Activated CD4-positive, alpha-beta T cell treated with anti-CD3 and anti-CD28 coated beads, Interleukin-2, amount 10 ng/mL, durations not matched to agents 24 days and 14 days (primary cell): ENCODE results near the gene OR6P1. TPM values are rescaled to one million over a fixed set of nuclear protein-coding genes. Genes with fewer than 3 reads are reported as not detected.

Source experiments
- DNase-seq: peaks from one replicate; pipeline ENCODE4 v3.0.0; 2022
- H3K27ac Mint-ChIP-seq: one replicate; pipeline ENCODE4 v1.8.0; 2022; ENCODE audit warnings: mild to moderate bottlenecking, mixed read lengths
- H3K27me3 Mint-ChIP-seq: one replicate; pipeline ENCODE4 v1.8.0; 2022; ENCODE audit warnings: mixed read lengths
- H3K36me3 Mint-ChIP-seq: one replicate; pipeline ENCODE4 v1.8.0; 2022; ENCODE audit warnings: low read depth, mild to moderate bottlenecking, mixed read lengths
- H3K4me1 Mint-ChIP-seq: one replicate; pipeline ENCODE4 v1.8.0; 2021; ENCODE audit warnings: mixed read lengths
- H3K4me3 Mint-ChIP-seq: one replicate; pipeline ENCODE4 v1.8.0; 2022; ENCODE audit warnings: mild to moderate bottlenecking, moderate library complexity, mixed read lengths
- H3K9me3 Mint-ChIP-seq: one replicate; pipeline ENCODE4 v1.8.0; 2021; ENCODE audit warnings: mixed read lengths
- intact Hi-C: fragments of 100-400 bp; cut with micrococcal nuclease; formaldehyde crosslinking; loops from one replicate; pipeline ENCODE4 v1.15.1; 2023
- total RNA-seq: library from RNA; stranded (reverse); gene quantifications from 2 replicates; pipeline ENCODE4 v1.2.3, GENCODE V29; 2022

The OR6P1 gene, protein sequence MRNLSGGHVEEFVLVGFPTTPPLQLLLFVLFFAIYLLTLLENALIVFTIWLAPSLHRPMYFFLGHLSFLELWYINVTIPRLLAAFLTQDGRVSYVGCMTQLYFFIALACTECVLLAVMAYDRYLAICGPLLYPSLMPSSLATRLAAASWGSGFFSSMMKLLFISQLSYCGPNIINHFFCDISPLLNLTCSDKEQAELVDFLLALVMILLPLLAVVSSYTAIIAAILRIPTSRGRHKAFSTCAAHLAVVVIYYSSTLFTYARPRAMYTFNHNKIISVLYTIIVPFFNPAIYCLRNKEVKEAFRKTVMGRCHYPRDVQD
- total RNA-seq: not detected in 2 replicates

DNA sequence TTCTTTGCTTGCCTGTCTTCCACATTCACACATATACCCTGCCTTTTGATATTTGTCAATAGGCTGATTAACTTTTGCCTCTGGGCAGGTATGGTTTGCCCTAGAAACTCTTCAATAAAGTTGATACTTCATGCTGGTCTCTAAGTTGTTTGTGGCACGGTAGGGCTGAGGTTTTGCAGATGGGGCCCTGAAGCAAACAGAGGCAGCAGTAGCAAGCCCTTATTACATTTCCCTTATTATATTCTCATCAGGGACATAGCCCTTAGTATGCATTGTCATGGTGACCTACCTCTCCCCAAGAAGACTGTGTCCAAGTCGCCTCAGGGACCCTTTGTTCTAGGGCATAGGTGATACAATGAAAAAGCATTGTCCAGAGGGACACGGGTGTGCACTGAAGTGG, at the start of gene OR6P1:
Gene OR6P1 (minus strand): TSS at position 101 of the 400 bp plus-strand sequence. CDS start 6,976 bp downstream, outside the sequence.
- Mint-ChIP-seq H3K27me3 (peaks cover 5% of the 10 kb centered on the region), H3K27ac (no peak within 1 kb of the TSS), H3K4me1 (no peaks in the 10 kb centered on the region), H3K36me3 (no peaks in the 10 kb centered on the region), H3K9me3 (no peaks in the 10 kb centered on the region), H3K4me3 (no peak within 1 kb of the TSS)
- intact Hi-C loops: no loop called here
- no peak for DNase-seq

DNA sequence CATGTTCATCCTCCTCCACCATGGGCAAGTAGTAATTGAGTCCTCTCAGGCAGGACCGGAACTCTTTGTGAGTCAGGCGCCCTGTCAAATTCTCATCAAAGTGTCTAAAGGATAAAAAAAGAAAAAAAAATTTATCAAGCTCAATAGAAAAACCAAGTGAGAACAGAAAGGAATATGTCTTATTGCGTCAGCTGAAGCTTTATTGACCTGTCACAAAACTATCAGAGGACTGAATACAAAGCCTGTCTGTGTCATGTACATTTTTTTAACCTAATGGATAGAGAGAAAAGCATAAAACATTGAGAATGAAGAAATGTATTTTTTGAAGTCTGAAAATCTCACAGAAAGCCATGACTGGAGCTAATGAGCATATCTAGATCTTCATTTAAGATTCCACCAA, 43.4 kb upstream of the OR6P1 start:
- Mint-ChIP-seq H3K9me3 (no peaks in the 10 kb centered on the region), H3K36me3 (no peaks in the 10 kb centered on the region), H3K4me3 (no peak overlapping the region), H3K27me3 (peaks cover 9% of the 10 kb centered on the region), H3K4me1 (no peaks in the 10 kb centered on the region), H3K27ac (no peak overlapping the region)
- no peak for DNase-seq
- intact Hi-C loops: no loop called here

DNA sequence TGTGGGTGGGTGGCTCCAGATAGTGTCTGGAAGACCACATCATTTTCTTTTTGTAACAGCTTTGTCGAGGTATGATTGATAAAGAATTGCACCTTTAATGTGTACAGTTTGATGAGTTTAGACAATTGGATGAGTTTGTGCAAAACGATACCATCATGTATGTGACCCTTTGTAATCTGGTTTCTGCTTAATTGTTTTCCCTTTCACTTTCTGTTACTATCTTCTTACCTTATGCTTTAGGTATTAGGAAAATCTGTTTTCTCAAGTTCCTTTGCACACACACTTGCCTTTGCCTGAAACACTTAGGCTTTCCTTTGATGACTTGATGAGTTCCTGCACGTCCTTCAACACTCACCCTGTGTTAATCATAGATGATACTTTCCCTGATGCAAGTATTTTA, 41.5 kb upstream of the OR6P1 start:
- Mint-ChIP-seq H3K36me3 (no peaks in the 10 kb centered on the region), H3K27ac (no peak overlapping the region), H3K9me3 (no peaks in the 10 kb centered on the region), H3K27me3 (peaks cover 9% of the 10 kb centered on the region), H3K4me1 (no peaks in the 10 kb centered on the region), H3K4me3 (no peak overlapping the region)
- no peak for DNase-seq
- intact Hi-C loops: no loop called here

DNA sequence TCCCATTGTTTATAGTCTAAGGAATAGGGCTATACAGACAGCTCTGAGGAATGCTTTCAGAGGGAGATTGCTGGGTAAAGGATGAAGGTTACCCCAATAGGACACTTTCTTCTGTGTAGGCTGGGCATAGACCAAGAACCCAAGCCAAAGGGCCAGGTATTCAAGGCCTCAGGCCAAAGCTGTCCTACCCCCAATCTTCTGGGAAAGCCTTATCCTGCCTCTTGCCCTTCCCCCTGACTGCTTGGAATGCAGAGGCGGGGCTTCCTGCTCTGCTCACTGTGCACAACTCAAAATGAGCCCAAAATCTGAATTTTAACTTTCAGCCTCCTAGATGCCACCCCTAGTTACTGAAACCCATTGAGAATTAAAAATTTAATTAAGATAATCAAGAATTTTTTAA, 36.9 kb upstream of the OR6P1 start:
- Mint-ChIP-seq H3K27ac (no peak overlapping the region), H3K4me1 (no peaks in the 10 kb centered on the region), H3K27me3 (no peaks in the 10 kb centered on the region), H3K9me3 (no peaks in the 10 kb centered on the region), H3K36me3 (no peaks in the 10 kb centered on the region), H3K4me3 (no peak overlapping the region)
- no peak for DNase-seq
- intact Hi-C loops: no loop called here

DNA sequence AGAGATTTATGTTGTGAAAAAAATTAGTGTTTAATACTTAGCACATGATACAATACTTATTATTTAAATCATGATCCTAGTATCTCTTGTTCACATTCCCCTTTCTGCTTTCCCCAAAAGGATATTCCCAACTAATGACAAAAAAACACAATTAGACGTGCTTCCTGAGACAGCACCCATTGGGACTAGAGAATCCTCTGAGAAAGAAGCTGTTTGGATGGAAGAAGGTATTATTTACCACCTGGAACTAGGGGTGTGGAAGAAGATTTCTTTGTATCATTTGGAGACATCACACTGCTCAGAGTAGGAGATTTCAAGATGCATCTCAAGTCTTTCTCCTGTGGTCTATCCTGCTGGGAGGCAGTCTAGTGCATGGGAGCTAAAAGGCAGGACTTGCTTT, 34.6 kb upstream of the OR6P1 start, which contains the start of gene OR10Z1:
Gene OR10Z1 (plus strand): TSS at position 301 of the 400 bp plus-strand sequence. CDS start 1,171 bp downstream, outside the sequence.
- Mint-ChIP-seq H3K4me3 (no peak within 1 kb of the TSS), H3K9me3 (no peaks in the 10 kb centered on the region), H3K4me1 (no peaks in the 10 kb centered on the region), H3K27me3 (no peaks in the 10 kb centered on the region), H3K27ac (no peak within 1 kb of the TSS), H3K36me3 (no peaks in the 10 kb centered on the region)
- no peak for DNase-seq
- intact Hi-C loops: no loop called here

DNA sequence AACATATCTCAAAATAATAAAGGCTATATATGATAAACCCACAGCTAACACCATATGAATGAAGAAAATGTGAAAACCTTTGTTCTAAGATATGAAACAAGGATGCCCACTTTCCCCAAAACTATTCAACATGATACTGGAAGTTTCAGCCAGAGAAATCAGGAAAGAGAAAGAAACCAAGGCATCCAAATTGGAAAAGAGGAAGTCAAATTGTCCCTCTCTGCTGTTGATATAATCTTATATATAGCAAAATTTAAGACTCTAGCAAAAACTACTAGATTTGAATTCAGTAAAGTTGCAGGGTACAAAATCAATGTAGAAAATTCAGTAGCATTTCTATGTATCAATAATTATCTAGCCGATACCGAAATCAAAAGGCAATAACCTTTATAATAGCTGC, 30.4 kb upstream of the OR6P1 start:
- no peak for DNase-seq
- Mint-ChIP-seq H3K4me1 (no peaks in the 10 kb centered on the region), H3K36me3 (no peaks in the 10 kb centered on the region), H3K27ac (no peak overlapping the region), H3K9me3 (peaks cover 13% of the 10 kb centered on the region), H3K4me3 (no peak overlapping the region), H3K27me3 (no peaks in the 10 kb centered on the region)
- intact Hi-C loops: no loop called here

DNA sequence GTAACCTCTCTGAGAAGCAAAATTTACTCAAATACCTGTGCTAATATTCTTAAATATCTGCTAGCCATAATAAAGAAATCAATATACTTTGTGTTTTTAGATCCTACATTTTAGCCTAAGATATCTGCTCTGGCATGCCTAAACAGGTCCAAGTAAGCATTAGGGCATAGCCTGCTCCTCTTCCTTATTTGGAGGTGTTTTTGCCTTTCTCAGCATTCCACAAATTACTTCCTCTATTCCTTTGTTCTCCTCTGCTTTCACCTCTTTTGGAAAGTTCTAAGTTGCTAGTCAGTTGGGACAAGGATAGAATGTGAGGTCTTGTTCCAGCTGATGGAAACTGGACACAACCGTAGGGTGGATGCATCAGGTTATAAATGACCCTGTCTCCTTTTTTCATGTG, 16.6 kb upstream of the OR6P1 start:
- Mint-ChIP-seq H3K4me3 (no peak overlapping the region), H3K4me1 (no peaks in the 10 kb centered on the region), H3K27ac (no peak overlapping the region), H3K9me3 (peaks cover 3% of the 10 kb centered on the region), H3K27me3 (peaks cover 2% of the 10 kb centered on the region), H3K36me3 (no peaks in the 10 kb centered on the region)
- intact Hi-C loops: no loop called here
- DNase-seq: no peak

DNA sequence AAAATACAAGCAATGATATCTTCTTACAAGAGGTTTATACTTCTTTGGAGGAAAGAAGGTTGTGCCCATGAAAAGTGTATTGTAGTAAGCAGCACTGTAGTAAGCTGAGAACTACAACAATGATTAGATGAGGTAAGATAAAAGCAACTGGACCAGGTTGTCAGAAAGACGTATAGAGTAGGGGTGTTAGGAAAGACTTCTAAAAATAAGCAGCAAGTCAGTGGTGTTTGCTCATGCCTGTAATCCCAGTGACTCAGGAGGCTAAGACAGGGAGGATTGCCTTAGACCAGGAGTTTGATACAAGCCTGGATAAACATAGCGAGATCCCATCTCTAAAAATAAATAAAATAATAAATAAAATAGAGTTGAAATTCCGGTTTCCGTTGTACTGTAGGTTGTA, 13.6 kb upstream of the OR6P1 start:
- Mint-ChIP-seq H3K4me3 (no peak overlapping the region), H3K27me3 (no peaks in the 10 kb centered on the region), H3K9me3 (peaks cover 1% of the 10 kb centered on the region), H3K36me3 (no peaks in the 10 kb centered on the region), H3K27ac (no peak overlapping the region), H3K4me1 (no peaks in the 10 kb centered on the region)
- no peak for DNase-seq
- intact Hi-C loops: no loop called here

DNA sequence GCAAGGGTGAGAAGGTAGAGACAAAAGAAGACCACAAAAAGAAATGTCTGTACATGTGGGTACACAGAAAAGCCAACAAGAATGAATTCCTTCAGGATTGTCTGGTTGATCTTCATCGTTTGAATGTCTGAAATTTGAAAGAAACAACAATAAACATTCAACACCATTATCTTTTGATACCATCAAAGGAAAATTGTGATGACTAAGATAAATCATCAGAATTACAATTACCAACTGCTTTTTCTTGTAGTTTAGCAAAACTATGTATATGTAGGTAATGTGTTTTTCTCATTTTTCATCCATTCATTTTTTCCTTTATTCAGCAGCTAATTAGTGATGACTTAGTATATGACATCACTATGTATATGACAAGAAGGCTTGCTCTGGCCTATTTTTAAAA, 9.4 kb upstream of the OR6P1 start, which contains the start of gene OR10X1:
Gene OR10X1 (minus strand): TSS at position 167 of the 400 bp plus-strand sequence. CDS start 0 bp downstream, at position 167.
- no peak for DNase-seq
- no peak within 1 kb of the TSS for H3K4me3 Mint-ChIP-seq
- no peaks in the 10 kb centered on the region for H3K9me3 Mint-ChIP-seq
- H3K36me3 Mint-ChIP-seq: no peaks in the 10 kb centered on the region
- intact Hi-C loops: no loop called here
- H3K27ac Mint-ChIP-seq: no peak within 1 kb of the TSS
- H3K4me1 Mint-ChIP-seq: no peaks in the 10 kb centered on the region
- no peaks in the 10 kb centered on the region for H3K27me3 Mint-ChIP-seq

DNA sequence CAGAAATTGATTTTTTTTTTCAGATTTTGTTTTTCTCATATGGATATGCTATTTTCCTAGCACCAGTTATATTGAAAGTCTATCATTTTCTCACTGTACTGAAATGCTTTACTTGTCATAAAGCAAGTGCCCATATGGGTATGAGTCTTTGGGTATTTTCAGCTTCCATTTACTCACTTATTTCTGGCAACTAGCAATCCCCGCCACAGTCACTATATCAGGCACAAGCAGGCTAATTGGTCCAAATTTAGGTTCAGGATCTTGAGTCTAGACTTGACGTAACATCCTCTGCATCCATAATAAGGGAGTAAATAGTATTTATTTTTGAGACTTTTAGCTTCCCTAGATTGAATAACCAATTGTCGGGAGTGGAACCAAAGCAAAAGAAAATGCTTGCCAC, 7.2 kb upstream of the OR6P1 start:
- no peak overlapping the region for H3K4me3 Mint-ChIP-seq
- H3K4me1 Mint-ChIP-seq: no peaks in the 10 kb centered on the region
- DNase-seq: no peak
- peaks cover 2% of the 10 kb centered on the region for H3K27me3 Mint-ChIP-seq
- no peak overlapping the region for H3K27ac Mint-ChIP-seq
- no peaks in the 10 kb centered on the region for H3K36me3 Mint-ChIP-seq
- no peaks in the 10 kb centered on the region for H3K9me3 Mint-ChIP-seq
- intact Hi-C loops: no loop called here

DNA sequence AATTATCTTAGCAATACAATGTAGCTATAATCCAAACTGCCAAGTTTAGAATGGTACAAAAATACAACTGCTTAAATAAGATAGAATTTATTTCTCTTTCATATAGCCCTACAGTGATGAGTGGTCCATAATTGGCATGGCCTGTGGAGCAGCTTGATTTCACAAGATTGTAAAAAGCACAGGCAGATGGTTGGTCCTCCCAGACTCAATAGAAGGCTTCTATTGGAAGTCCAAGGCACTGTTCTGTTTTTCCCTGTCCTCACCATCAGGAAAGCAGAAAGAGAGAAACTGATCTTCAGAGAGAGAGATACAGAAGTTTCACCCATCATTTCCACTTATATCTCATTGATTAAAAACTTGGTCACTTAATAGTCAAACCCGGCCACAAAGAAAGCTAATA, 1.8 kb upstream of the OR6P1 start:
- intact Hi-C loops: no loop called here
- H3K9me3 Mint-ChIP-seq: no peaks in the 10 kb centered on the region
- H3K27me3 Mint-ChIP-seq: peaks cover 5% of the 10 kb centered on the region
- no peak overlapping the region for H3K27ac Mint-ChIP-seq
- H3K4me3 Mint-ChIP-seq: no peak overlapping the region
- H3K4me1 Mint-ChIP-seq: no peaks in the 10 kb centered on the region
- DNase-seq: no peak
- no peaks in the 10 kb centered on the region for H3K36me3 Mint-ChIP-seq

DNA sequence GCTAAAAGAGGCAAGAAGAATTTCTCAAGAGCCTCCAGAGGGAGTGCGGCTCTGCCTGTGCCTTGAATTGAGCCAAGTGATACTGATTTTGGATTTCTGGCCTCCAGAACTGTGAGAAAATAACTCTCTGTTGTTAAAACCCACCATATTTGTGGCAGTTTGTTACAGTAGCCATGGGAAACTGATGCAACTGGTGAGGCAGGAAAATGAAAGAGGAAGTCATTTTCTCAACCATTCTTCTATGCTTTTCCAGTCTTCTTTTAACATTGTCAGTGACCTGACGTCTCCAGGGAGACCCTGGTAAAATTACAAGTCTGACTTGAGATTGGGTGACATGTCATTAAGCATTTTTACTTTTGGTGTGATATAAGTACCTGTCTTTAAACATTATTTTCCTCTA, 5.8 kb downstream of the OR6P1 start:
- H3K27me3 Mint-ChIP-seq: no peaks in the 10 kb centered on the region
- H3K4me3 Mint-ChIP-seq: no peak overlapping the region
- no peaks in the 10 kb centered on the region for H3K36me3 Mint-ChIP-seq
- H3K27ac Mint-ChIP-seq: no peak overlapping the region
- no peaks in the 10 kb centered on the region for H3K4me1 Mint-ChIP-seq
- intact Hi-C loops: no loop called here
- DNase-seq: no peak
- no peaks in the 10 kb centered on the region for H3K9me3 Mint-ChIP-seq

DNA sequence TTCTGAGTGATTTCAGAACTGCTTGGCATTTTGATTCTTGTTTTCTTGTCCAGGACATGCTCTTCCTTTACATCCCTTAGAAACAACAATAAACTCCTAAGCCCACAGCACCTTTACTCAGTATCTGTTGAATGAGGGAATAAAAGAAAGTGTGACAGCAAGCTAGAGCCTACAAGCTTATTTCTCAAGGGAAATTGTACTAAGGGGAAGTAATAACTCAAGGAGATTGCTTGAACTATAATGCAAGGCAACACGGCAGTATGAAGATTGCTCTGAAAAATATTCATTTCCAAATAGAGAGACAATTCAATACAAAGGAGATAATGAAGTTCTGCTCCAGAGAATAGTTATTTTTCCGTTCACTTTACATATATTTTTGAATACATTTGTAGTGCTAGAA, 6.5 kb downstream of the OR6P1 start:
- Mint-ChIP-seq H3K36me3 (no peaks in the 10 kb centered on the region), H3K4me3 (no peak overlapping the region), H3K27me3 (no peaks in the 10 kb centered on the region), H3K4me1 (no peaks in the 10 kb centered on the region), H3K9me3 (no peaks in the 10 kb centered on the region), H3K27ac (no peak overlapping the region)
- intact Hi-C loops: no loop called here
- no peak for DNase-seq

DNA sequence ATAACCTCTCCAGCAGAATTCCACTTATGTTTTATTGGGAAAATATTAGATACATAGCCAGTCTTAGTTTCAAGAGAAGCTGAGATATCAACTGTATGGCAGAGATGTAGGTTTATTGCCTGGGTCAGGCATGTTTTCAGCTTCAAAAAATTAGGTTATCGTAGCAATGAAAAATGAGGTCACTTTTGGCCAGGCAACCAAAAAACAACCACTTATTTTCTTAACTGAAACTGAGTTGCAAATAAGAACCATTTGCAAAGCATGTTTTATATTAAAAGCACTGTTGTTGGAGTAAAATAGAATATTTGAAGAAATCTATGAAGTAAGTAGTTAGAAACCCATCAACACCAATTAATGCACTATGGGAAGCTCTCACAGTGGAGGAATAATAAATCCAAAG, 10.7 kb downstream of the OR6P1 start:
- intact Hi-C loops: no loop called here
- no peaks in the 10 kb centered on the region for H3K36me3 Mint-ChIP-seq
- H3K4me3 Mint-ChIP-seq: no peak overlapping the region
- no peaks in the 10 kb centered on the region for H3K4me1 Mint-ChIP-seq
- DNase-seq: no peak
- no peaks in the 10 kb centered on the region for H3K27me3 Mint-ChIP-seq
- H3K27ac Mint-ChIP-seq: no peak overlapping the region
- no peaks in the 10 kb centered on the region for H3K9me3 Mint-ChIP-seq

DNA sequence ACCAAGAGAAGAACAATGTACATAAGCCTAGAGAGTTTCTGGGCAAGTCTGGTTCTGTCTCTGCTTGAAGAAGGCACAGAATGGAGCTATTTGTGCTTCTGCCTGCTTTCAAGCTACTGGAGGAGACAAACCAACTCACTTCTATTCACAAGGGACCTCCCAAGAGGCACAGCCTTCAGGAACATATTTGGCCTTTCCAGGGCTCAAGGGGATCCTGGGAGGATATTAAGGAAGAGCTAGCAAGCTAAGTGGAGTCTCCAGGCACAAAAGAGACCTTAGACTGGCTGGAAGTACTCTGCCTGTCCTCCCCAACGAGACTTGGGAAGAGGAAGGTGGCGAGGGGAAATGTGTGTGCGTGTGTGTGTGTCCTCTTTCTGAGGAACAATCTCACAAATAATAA, 16.0 kb downstream of the OR6P1 start, which contains the start of gene OR6Y1:
Gene OR6Y1 (minus strand): TSS at position 54 of the 400 bp plus-strand sequence. CDS start 6,300 bp downstream, outside the sequence.
- DNase-seq: no peak
- Mint-ChIP-seq H3K27ac (no peak within 1 kb of the TSS), H3K4me1 (no peaks in the 10 kb centered on the region), H3K9me3 (no peaks in the 10 kb centered on the region), H3K36me3 (no peaks in the 10 kb centered on the region), H3K27me3 (peaks cover 9% of the 10 kb centered on the region), H3K4me3 (no peak within 1 kb of the TSS)
- intact Hi-C loops: no loop called here
